ENCODE results near the gene RUFY2. TPM values are rescaled to one million over a fixed set of nuclear protein-coding genes. Genes with fewer than 3 reads are reported as not detected.
"Not testable (repeated sequence)": the region's sequence is repeated elsewhere in the genome, so short reads cannot be mapped to it uniquely, and the experiment has no call there.

RUFY2 gene
- total RNA-seq, 1 donor from 2014 or later, result 15.0 TPM

DNA sequence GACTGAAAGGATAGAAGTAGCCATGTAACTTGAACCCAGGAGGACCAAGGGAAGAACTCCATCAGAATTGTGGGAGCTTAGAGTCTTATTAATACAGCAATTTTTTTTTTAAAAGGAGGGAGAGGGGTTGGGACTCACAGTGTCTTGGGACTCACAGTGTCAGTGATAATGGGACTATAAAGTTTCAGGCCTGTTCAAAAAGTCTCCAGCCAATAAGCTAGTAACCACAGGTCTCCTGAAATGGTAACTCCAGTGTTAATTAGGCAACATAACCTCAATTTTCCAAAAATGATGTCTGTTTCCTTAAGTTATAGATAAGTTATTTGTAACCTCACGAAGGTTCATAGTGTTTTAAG, 77.6 kb downstream of the RUFY2 start:
- intact Hi-C loops (cut with micrococcal nuclease), result no loop called here

DNA sequence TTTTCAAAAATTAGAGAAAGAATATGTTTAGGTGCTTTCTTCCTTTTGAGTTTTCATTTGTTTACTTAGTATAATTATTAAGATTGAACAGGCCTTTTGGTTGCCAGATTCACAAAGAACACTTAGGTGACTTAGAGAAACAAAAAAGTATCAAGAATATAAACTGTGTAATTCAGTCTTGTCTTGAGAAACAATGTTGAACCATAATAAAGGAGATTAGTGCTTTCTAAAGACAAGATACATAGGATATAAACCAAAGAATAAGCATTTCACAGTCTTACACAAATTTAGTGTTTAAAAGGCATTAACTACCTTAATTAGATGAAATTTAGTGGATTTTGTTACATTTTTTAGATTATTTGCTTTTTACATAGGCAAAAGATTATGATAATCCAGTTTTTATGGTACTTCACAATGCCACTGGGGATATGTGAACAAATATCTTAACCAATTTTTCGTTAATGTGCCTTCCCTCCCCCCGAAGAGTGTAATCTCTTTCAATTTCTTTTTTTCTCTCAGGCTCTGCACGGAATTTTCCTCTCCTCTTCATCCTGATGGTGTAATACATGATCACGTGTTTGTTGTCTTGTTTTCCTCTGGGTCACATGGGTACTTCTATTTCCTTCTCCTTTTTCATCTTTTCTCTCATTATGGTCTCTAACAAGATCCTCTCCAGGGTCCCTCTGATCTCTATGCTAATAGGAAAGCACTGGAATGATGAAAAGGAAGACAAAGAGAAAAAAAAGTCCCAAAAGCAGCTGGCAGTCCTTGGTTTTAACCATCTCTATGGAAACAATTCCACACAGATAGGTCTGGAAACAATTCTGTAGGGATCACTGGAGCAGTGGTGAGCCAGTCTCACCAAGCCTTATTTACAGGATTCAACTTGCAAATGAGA, 78.9 kb downstream of the RUFY2 start:
- intact Hi-C loops (cut with micrococcal nuclease), result no loop called here

DNA sequence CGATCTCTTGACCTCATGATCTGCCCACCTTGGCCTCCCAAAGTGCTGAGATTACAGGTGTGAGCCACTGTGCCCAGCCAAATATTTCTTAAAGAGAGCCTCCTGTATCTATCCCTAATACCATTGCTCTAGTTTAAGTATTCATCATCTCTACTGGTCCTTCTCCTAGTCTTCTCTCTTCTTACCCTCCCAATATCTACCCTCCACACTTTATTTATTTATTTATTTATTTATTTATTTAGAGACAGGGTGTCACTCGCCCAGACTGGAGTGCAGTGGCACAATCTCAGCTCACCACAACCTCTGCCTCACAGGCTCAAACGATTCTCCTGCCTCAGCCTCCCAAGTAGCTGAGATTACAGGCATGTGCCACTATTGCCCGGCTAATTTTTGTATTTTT, 82.7 kb downstream of the RUFY2 start:
- intact Hi-C loops (cut with micrococcal nuclease), result not testable (repeated sequence)

DNA sequence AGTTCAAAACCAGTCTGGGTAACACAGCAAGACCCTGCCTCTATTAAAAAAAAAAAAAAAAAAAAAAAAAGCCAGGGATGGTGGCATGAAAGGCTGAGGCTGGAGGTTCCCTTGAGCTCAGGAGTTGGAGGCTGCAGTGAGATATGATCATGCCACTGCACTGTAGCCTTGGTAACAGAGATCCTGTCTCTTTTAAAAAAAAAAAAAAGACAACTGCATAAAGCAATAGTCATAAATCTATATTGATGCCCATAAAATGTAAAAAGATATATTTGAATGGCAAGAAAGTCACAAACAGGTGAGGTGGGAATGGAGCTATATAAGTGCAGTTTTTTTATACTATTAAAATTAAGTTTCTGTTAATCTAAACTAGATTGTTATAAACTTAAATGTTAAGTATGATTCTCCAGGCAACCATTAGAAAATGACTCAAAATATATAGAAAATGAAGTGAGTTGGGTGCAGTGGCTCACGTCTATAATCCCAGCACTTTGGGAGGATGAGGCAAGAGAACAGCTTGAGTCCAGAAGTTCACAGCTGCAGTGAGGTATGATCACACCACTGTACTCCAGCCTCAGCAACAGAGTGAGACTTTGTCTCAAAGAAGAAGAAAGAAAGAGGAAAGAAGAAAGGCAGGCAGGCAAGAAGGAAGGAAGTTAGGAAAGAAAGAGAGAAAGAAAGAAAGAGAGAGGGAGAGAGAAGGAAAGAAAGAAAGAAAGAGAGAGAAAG, 88.6 kb downstream of the RUFY2 start:
- intact Hi-C loops (cut with micrococcal nuclease), result no loop called here

DNA sequence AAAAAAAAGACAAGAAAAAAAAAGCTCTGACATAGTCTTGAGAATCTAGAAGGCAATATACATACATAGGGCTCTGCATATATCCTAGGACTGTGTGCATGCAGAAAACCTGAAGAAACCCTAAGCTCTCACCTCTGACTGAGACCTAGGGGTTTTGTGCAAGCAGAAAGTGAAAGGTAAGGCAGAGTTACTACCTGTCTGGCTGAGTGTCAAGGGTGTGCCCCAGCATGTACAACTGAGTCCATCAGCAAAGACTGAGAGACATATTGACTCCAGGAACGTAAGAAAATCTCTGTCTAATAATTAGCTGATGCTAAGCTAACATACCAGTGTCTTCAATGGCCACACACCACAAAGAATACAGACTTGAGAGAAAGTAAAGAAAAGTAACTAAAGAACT, 91.5 kb downstream of the RUFY2 start:
- intact Hi-C loops (cut with micrococcal nuclease), result no loop called here

DNA sequence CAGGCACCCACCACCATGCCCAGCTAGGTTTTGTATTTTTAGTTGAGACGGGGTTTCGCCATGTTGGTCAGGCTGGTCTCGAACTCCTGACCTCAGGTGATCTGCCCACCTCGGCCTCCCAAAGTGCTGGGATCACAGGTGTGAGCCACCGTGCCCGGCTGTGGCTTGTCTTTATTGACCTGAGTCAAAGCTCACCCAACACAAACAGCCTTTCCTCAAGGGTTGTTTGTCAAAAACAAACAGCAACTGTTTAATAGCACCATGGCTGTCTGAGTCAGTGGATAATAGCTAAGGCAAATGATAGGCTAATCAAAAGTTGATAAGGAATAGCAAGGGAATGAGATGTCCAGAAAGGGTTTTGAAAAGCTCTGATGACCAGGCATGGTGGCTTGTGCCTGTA, 92.1 kb downstream of the RUFY2 start:
- intact Hi-C loops (cut with micrococcal nuclease), result loop anchor here (1.0 kb wide), 1 partner anchor 16 kb away; no protein-coding TSS in a partner anchor

DNA sequence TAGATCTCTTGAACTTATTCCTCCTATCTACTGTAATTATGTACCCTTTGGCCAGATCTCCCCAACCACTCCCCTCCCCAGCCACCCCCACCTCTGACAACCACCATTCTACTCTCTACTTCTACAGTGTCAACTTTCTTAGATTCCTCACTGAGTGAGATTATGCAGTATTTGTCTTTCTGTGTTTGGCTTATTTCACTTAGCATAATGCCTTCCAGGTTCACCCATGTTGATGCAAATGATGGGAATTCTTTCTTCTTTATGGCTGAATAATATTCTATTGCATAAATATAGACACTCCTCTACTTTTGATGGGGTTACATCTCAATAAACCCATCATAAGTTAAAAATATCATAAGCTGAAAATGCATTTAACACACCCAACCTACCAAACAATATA, 96.5 kb downstream of the RUFY2 start:
- intact Hi-C loops (cut with micrococcal nuclease), result no loop called here

DNA sequence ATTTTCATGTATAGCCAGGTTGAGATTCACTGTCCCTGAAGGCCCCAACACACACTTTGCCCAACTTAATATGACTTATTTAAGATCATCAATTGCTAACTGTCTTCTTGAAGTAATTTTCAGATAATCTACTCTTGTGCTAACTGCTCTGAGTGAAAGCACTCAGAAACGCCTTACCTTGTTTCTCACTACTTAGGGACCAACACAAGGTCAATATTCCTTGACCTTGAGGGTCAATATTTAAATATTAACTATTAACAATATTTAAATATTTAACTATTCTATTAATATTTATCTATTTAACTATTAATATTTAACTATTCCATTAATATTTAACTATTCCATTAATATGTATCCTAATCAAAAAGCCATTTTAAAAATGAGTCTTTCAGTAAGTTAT, 101.2 kb downstream of the RUFY2 start:
- intact Hi-C loops (cut with micrococcal nuclease), result no loop called here

DNA sequence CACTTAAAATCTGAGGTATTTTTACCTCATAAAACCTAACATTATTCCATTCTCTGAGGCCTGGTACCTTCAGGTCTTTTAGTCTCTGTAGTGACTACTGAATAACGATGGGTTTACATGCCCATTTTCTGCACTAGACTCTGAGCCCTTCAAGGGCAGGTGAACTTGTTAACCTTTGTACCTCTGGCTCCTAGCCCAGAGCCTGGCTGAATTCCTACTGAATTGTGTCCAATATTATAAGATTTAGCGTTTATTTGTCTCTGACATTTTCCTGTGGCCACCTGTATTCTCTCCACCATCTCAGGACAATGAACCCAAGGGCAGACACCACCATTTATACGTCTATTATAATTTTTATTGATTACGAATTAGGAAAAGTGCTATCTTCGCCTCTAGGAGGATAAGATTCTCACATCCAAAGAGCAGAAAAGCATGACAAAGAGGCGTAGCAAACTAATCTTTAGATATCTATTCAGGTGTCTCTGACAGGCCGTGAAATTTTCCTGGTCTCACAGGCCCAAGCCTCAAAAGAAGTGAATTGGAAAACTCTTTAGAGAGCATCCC, 103.1 kb downstream of the RUFY2 start:
- intact Hi-C loops (cut with micrococcal nuclease), result loop anchor here (5.0 kb wide), 2 partner anchors 147 to 607 kb away; partner anchors contain the start of gene CTNNA3

DNA sequence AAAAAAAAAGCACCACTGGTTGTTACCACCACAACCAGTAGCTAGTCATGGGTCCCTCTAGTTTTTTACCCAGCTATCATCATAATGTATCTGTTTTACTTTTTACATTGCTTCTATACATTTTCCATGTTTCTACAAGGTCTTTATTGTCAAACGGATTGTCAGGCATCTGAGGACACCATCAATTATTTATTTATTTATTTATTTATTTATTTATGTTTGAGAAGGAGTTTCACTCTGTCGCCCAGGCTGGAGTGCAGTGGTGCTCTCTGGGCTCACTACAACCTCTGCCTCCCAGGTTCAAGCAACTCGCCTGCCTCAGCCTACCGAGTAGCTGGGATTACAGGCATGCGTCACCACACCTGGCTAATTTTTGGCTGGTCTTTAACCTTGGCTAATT, 104.2 kb downstream of the RUFY2 start:
- intact Hi-C loops (cut with micrococcal nuclease), result loop anchor here (1.0 to 5.0 kb wide), 5 partner anchors 91 to 606 kb away; partner anchors contain the start of gene CTNNA3

DNA sequence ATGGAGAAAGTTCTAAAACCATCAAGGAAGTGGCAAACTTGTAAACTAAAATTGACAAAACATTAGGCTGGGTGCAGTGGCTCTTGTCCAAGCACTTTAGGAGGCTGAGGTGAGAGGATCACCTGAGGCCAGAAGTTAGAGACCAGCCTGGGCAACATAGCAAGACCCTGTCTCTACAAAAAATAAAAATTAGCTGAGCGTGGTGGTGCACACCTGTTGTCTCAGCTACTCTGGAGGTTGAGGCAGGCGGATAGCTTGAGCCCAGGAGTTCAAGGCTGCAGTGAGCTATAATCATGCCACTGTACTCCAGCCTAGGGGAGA, 104.6 kb downstream of the RUFY2 start:
- intact Hi-C loops (cut with micrococcal nuclease), result loop anchor here (1.0 to 5.0 kb wide), 5 partner anchors 90 to 605 kb away; partner anchors contain the start of gene CTNNA3

DNA sequence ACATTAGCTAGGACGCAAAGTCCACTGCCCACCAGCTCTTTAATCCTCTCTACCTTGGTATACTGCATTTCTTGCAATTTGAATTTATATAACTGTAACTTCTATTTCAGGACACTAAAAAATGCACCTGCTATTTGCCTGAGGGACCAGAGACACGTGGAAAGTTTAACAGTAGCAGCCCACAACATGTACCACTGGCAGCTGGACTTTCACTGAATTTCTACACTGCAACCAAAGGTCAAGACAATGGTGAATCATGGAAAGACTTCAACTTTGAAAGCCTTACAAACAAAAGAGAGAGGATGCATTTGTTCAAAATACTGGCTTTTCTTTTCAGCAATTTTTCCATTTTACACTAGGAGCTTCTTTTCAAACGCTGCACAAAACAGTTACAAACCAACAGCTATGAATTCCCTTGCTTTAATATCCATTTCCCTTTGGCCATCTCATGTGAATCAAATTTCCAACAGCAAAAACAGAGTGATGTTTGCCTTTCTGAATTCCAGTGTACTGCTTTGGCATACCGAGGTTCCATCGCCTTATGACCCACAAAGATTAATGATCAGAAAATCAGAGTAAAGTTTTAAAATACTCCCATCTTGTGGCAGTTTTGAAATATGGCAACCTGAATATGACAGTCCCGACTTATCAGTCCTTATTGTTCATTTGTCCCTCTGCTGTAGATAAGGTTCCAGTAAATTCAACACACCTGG, 105.1 kb downstream of the RUFY2 start:
- intact Hi-C loops (cut with micrococcal nuclease), result loop anchor here (1.0 to 5.0 kb wide), 5 partner anchors 90 to 605 kb away; partner anchors contain the start of gene CTNNA3

DNA sequence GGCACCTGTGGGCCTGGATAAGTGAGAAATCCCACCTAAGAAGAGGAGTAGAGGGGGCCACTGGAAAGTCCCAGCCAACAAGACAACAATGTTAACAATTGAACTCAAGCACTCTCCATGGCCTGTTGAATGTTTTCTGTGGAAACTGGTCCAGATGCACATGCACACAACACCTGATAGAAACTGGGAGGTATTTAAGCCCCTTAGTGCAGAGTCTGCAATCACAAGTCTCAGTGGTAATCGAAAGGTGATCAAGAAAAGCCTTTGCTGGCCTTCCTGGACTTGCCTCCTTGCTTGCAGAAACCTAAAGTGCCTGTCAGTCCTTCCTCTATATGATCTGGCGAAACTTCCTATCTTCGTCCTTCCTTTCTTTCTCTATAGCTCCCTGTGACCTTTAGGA, 105.8 kb downstream of the RUFY2 start:
- intact Hi-C loops (cut with micrococcal nuclease), result loop anchor here (5.0 kb wide), 2 partner anchors 144 to 604 kb away; partner anchors contain the start of gene CTNNA3

DNA sequence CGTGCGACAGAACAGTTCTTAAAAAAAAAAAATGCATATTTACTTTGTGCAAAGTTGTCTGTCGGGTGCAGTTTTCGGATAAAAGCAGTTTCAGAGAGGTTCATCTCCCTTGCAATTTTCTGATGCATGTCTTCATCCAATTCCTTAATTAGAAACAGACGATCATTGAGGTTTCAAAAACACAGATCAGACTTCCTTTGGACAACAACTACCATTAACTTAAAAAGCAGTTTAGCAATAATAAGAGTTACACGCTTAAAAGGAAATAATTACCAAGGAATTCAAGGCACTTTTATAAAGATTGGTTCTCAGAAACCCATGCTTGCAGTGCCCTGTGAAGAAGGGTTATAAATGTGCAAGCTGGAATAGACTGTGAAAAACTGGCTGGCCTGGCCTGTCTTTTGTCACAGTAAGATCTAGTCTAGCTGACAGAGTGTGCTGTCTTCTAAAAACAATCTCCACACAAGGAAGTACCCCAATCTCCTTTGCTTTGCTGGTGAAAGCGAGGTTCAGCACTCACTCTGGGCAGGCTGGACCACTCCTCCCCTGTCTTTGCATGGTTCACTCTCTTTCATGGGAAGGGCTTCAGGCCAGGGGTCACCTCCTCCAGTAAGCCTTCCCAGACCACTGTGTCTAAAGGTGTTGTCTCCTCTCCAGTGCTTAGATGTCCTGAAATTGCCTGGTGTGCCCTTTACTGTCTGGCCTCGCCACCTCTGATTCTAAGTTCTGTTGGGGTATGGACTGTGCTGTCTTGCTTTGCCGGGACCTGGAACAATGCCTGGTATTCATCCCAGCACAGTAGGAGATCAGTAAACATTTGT, 110.0 kb downstream of the RUFY2 start:
- intact Hi-C loops (cut with micrococcal nuclease), result no loop called here

Other genes starting within 250 kb of the RUFY2 start
- not detected in 2 replicates for gene ATOH7, start 175.2 kb downstream of the RUFY2 start, total RNA-seq
- 119 and 121 TPM in 2 replicates for gene HNRNPH3, start 75.2 kb downstream of the RUFY2 start, total RNA-seq
- gene PBLD, start 74.3 kb downstream of the RUFY2 start, total RNA-seq, result 1.7 and 2.3 TPM in 2 replicates
- 36.3 and 38.1 TPM in 2 replicates for gene DNA2, start 64.7 kb upstream of the RUFY2 start, total RNA-seq
- gene SLC25A16, start 120.2 kb upstream of the RUFY2 start, total RNA-seq, result 21.8 and 23.1 TPM in 2 replicates
- 1.7 TPM in 2 replicates for gene TET1, start 153.1 kb upstream of the RUFY2 start, total RNA-seq